ENCODE measurements around the gene TTYH3.

DNA sequence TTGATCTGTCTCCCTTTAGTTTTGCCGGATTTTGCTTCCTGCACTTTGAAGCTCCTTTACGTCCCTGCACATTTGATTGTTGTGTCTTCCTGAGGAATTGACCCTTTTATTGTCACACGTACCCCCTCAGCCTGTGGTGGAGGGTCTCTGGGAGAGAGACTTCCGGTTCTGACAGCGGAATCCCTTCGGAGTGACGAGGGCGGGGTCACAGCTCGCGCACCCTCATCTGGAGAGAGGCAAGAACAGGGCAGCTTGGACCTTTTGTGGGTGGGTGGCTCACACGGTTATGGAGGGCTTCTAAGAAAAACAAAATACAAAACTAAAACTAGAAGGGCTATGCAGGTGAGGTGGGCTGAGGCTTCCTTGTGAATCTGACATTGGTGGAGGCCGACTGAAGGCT, 82.2 kb downstream of the TTYH3 start:
- TF ChIP-seq POLR2A (IDR thresholded peaks at IDR 0.05) = no peak
- TF ChIP-seq, protein P1, sequence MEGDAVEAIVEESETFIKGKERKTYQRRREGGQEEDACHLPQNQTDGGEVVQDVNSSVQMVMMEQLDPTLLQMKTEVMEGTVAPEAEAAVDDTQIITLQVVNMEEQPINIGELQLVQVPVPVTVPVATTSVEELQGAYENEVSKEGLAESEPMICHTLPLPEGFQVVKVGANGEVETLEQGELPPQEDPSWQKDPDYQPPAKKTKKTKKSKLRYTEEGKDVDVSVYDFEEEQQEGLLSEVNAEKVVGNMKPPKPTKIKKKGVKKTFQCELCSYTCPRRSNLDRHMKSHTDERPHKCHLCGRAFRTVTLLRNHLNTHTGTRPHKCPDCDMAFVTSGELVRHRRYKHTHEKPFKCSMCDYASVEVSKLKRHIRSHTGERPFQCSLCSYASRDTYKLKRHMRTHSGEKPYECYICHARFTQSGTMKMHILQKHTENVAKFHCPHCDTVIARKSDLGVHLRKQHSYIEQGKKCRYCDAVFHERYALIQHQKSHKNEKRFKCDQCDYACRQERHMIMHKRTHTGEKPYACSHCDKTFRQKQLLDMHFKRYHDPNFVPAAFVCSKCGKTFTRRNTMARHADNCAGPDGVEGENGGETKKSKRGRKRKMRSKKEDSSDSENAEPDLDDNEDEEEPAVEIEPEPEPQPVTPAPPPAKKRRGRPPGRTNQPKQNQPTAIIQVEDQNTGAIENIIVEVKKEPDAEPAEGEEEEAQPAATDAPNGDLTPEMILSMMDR (IDR thresholded peaks at IDR 0.05) = no peak
